H1 (cell line): Measurements from ENCODE around the gene ISM1. TPM values are rescaled to one million over a fixed set of nuclear protein-coding genes. Genes with fewer than 3 reads are reported as not detected.

ENCODE experiments used
- BCL11A ChIP-seq, 2 experiments: IDR thresholded peaks; one replicate each; pipeline ENCODE4 v1.6.1; 2011; ENCODE audit warnings: low read depth in 2 of 2, low read length in 2 of 2, mild to moderate bottlenecking in 2 of 2
- CBX8 ChIP-seq: fragments of 300-800, 300-1000 bp; sonication (generic); IDR thresholded peaks from 2 replicates; pipeline ENCODE4 v1.7.1; 2016; ENCODE audit warnings: low read depth, low read length, borderline replicate concordance
- CHD7 ChIP-seq: fragments of 300-600 bp; sonication (generic); IDR thresholded peaks from 2 replicates; pipeline ENCODE4 v1.7.1; 2012; ENCODE audit warnings: low read length, moderate library complexity, mild to moderate bottlenecking, inconsistent platforms; ENCODE audit not compliant: insufficient replicate concordance
- POLR2AphosphoS5 ChIP-seq: IDR thresholded peaks from 2 replicates; pipeline ENCODE4 v1.6.1; 2011; ENCODE audit warnings: low read depth, low read length
- polyA plus RNA-seq, 7 experiments: library from polyadenylated mRNA; depleted of rRNA in 3 of 7; stranded (reverse) in 5 of 7; unstranded in 2 of 7; fragments of >200 nt in 5 of 7; fragments of 200-250 nt in 2 of 7; gene quantifications; 1 replicate in 5 of 7; 2 replicates in 1 of 7; 4 replicates in 1 of 7; pipeline versions ENCODE4 v1.2.1 to v1.2.3, GENCODE V29; 2011 to 2013; ENCODE audit warnings: missing spikeins in 2 of 7, mixed read lengths in 2 of 7
- total RNA-seq: library from RNA; stranded (reverse); fragmentation: NEBNext Ultra II Directional; extraction: Animal tissue kit (Norgen Biotek cat#: 25700); gene quantifications from 2 replicates; pipeline ENCODE4 v1.2.1, GENCODE V29; 2021

The ISM1 gene
- total and polyA plus RNA-seq, 2 of the 8 experiments (the other 6 are each of a cell fraction or from before 2014, with no cell fraction given), result 0.62 to 0.97 TPM

DNA sequence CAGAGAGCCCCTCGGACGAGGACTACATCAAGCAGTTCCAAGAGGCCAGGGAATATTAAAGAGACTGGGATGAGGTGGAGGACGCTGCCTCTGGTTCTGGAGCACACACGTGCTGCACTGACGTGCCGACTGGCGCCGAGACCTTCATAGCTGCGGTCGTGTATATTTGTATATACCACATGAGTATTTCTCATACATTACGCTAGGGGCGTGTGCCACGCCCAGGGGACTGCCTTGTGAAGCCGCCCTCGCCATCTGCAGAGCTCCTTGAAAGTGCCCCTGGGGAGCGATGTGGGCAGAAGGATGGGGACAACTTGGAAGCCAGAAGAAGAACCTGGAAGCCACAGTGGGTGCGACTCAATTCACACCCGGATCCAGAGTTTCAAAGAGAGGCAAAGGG, 78.3 kb downstream of the ISM1 start (continued):
- TF ChIP-seq CHD7 (no peak), CBX8 (no peak), BCL11A (IDR thresholded peaks at IDR 0.05; ENCODE audit: low read depth in 2 of 2, low read length in 2 of 2) (no peak), POLR2AphosphoS5 (no peak)
